Suprapubic skin (tissue), 4 donors: ENCODE data around the gene PPP2R2C.

Experiments used
- CTCF ChIP-seq, 2 donors: fragments of 200-600 bp in 1 of 2; fragments of 450-650 bp in 1 of 2; sonication (generic) in 1 of 2; IDR thresholded peaks; one replicate each; pipeline ENCODE4 v1.5.1; 2016 to 2019; ENCODE audit warnings: antibody characterized with exemption in 2 of 2, mild to moderate bottlenecking in 1 of 2, moderate library complexity in 1 of 2
- EP300 ChIP-seq: sonication (generic); formaldehyde crosslinking; IDR thresholded peaks from one replicate; pipeline ENCODE4 v1.6.1; 2017; ENCODE audit warnings: antibody characterized with exemption
- POLR2A ChIP-seq, 2 donors: fragments of 450-650 bp; IDR thresholded peaks; one replicate each; pipeline ENCODE4 v1.6.1; 2017; ENCODE audit warnings: antibody characterized with exemption in 2 of 2, mild to moderate bottlenecking in 2 of 2, moderate library complexity in 2 of 2
- POLR2AphosphoS5 ChIP-seq, 3 donors: sonication (generic); formaldehyde crosslinking; IDR thresholded peaks; one replicate each; pipeline ENCODE4 v1.6.1; 2017; ENCODE audit warnings: antibody characterized with exemption in 3 of 3

DNA sequence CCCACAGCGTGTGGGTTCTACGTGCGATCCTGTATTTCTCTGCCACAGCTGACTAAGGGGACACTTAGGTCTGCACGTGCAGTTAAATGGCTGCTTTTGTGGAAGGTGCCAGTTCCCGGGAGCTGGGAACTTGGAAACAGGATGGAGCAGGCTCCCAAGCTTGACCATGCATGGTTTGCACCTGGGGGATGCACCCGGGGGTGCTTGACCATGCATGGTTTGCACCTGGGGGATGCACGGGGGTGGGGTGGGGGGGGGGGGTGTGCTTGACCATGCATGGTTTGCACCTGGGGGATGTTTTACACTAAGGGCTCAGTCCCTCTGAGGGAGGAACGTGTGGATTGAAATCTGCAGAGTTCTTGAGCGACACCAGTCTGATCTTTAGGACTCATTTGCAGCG, 197.1 kb downstream of the PPP2R2C start:
- TF ChIP-seq CTCF (IDR thresholded peaks at IDR 0.05) (no peak), POLR2A (IDR thresholded peaks at IDR 0.05) (no peak), POLR2AphosphoS5 (IDR thresholded peaks at IDR 0.05) (no peak), EP300 (no peak)
